Left kidney (tissue), 8 donors: ENCODE results near the gene FDXR. TPM values are rescaled to one million over a fixed set of nuclear protein-coding genes. Genes with fewer than 3 reads are reported as not detected.
"Not testable (repeated sequence)": the region's sequence is repeated elsewhere in the genome, so short reads cannot be mapped to it uniquely, and the experiment has no call there.

Experiments used
- DNase-seq: peaks from one replicate; pipeline ENCODE4 v3.0.0-alpha.2; 2013
- long read RNA-seq, 8 donors: transcript quantifications; one replicate each; lab custom pipeline, GENCODE V29; 2026
- polyA plus RNA-seq: library from polyadenylated mRNA; unstranded; fragments of 120-200 nt; gene quantifications from one replicate; pipeline ENCODE4 v1.2.1, GENCODE V29; 2013; ENCODE audit not compliant: insufficient read length

Gene FDXR
- 6.5 TPM for polyA plus RNA-seq
- long read RNA-seq, donor 1, partial matches to known transcripts = 0 of 1 reads
- long read RNA-seq, donor 1, other reads (novel, unspliced or antisense) = 0 of 1 reads
- long read RNA-seq, donor 2, partial matches to known transcripts = 0 of 1 reads
- long read RNA-seq, donor 2, other reads (novel, unspliced or antisense) = 0 of 1 reads
- long read RNA-seq, donor 3 = 0 reads
- long read RNA-seq, donor 4 = 0 reads
- long read RNA-seq, donor 5, partial matches to known transcripts = 0 of 3 reads
- long read RNA-seq, donor 5, other reads (novel, unspliced or antisense) = 0 of 3 reads
- long read RNA-seq, donor 6, partial matches to known transcripts = 0 of 1 reads
- long read RNA-seq, donor 6, other reads (novel, unspliced or antisense) = 0 of 1 reads
- long read RNA-seq, donor 7, transcript FDXR-201 (12 exons, 1,875 nt) = major isoform, 9 of 9 reads
- long read RNA-seq, donor 7, partial matches to known transcripts = 0 of 9 reads
- long read RNA-seq, donor 7, other reads (novel, unspliced or antisense) = 0 of 9 reads
- long read RNA-seq, donor 8, partial matches to known transcripts = 0 of 1 reads
- long read RNA-seq, donor 8, other reads (novel, unspliced or antisense) = 0 of 1 reads

- no peak for DNase-seq
Observed at GRCh38 chr17:74872313-74873036, at the start of gene FDXR. FDXR (minus strand) TSS chr17:74872994; CDS start chr17:74872944, 50 bp downstream.

- DNase-seq = no peak
Observed at GRCh38 chr17:74922172-74922571, 49.4 kb upstream of the FDXR start.

GRCh38 chr17:74921769-74922168 is 49.0 kb upstream of the FDXR start:
- no peak for DNase-seq

GRCh38 chr17:74921026-74921681 is 48.4 kb upstream of the FDXR start:
- DNase-seq = no peak

- DNase-seq = no peak
Observed at GRCh38 chr17:74920642-74921025, 47.8 kb upstream of the FDXR start.

GRCh38 chr17:74920306-74920620 is 47.5 kb upstream of the FDXR start:
- DNase-seq = no peak

- no peak for DNase-seq
Observed at GRCh38 chr17:74919440-74920305, 46.9 kb upstream of the FDXR start.

- no peak for DNase-seq
Observed at GRCh38 chr17:74918906-74919305, 46.1 kb upstream of the FDXR start.

- DNase-seq = no peak
Observed at GRCh38 chr17:74917430-74917829, 44.6 kb upstream of the FDXR start.

- no peak for DNase-seq
Observed at GRCh38 chr17:74916851-74917199, 44.0 kb upstream of the FDXR start.

- DNase-seq = no peak
Observed at GRCh38 chr17:74916136-74916850, 43.5 kb upstream of the FDXR start.

GRCh38 chr17:74911423-74911822 is 38.6 kb upstream of the FDXR start:
- not testable (repeated sequence) for DNase-seq

- DNase-seq = not testable (repeated sequence)
Observed at GRCh38 chr17:74909097-74909496, 36.3 kb upstream of the FDXR start.

GRCh38 chr17:74907012-74907411 is 34.2 kb upstream of the FDXR start:
- no peak for DNase-seq

GRCh38 chr17:74906214-74906793 is 33.5 kb upstream of the FDXR start:
- not testable (repeated sequence) for DNase-seq

- no peak for DNase-seq
Observed at GRCh38 chr17:74904687-74905409, 32.1 kb upstream of the FDXR start.

- DNase-seq = no peak
Observed at GRCh38 chr17:74903671-74904070, 30.9 kb upstream of the FDXR start.

- DNase-seq = no peak
Observed at GRCh38 chr17:74903034-74903433, 30.2 kb upstream of the FDXR start.

- DNase-seq = no peak
Observed at GRCh38 chr17:74901353-74902135, 28.8 kb upstream of the FDXR start.
